SU-DHL-6 (cell line): ENCODE measurements around the gene MTARC1.

Source experiments
- H2AFZ ChIP-seq: fragments of 200-600 bp; sonication (generic); 2 replicates; pipeline ENCODE4 v1.6.1; 2014; ENCODE audit warnings: low read depth, mild to moderate bottlenecking, moderate library complexity, mixed read lengths, antibody characterized with exemption, low read length; ENCODE audit not compliant: severe bottlenecking
- H3F3A ChIP-seq: fragments of 200-600 bp; shearing (Covaris generic); 2 replicates; pipeline ENCODE4 v1.6.0; 2016; ENCODE audit warnings: antibody characterized with exemption, mild to moderate bottlenecking; ENCODE audit not compliant: insufficient read depth
- H3K27ac ChIP-seq: fragments of 200-600 bp; sonication (generic); 2 replicates; pipeline ENCODE4 v1.5.1; 2016; ENCODE audit warnings: low read depth, mild to moderate bottlenecking, low read length, moderate library complexity, mixed read lengths
- H3K27me3 ChIP-seq: fragments of 200-600 bp; sonication (generic), shearing (Covaris generic); 2 replicates; pipeline ENCODE4 v1.6.0; 2014; ENCODE audit warnings: mild to moderate bottlenecking, low read length
- H3K36me3 ChIP-seq: fragments of 200-600 bp; sonication (generic); 2 replicates; pipeline ENCODE4 v1.6.1; 2014; ENCODE audit warnings: mild to moderate bottlenecking, low read length, mixed read lengths
- H3K4me2 ChIP-seq: fragments of 300-600, 200-600 bp; shearing (Covaris generic), sonication (generic); 2 replicates; pipeline ENCODE4 v1.6.0; 2014; ENCODE audit warnings: low read length, low read depth, mild to moderate bottlenecking; ENCODE audit not compliant: poor library complexity, severe bottlenecking
- H3K4me3 ChIP-seq: fragments of 200-600 bp; sonication (generic); 2 replicates; pipeline ENCODE4 v1.5.1; 2014; ENCODE audit warnings: antibody characterized with exemption, low read length, mild to moderate bottlenecking, mixed read lengths; ENCODE audit not compliant: insufficient read depth, poor library complexity, severe bottlenecking
- H3K79me2 ChIP-seq: fragments of 200-600 bp; sonication (generic); 2 replicates; pipeline ENCODE4 v1.6.1; 2014; ENCODE audit warnings: mild to moderate bottlenecking, low read length, moderate library complexity; ENCODE audit not compliant: insufficient read depth
- H3K9ac ChIP-seq: fragments of 200-600 bp; sonication (generic); 2 replicates; pipeline ENCODE4 v1.7.0; 2014; ENCODE audit warnings: mild to moderate bottlenecking, low read length
- H3K9me2 ChIP-seq: fragments of 200-600 bp; sonication (generic); replicated peaks from 2 replicates; pipeline ENCODE4 v1.6.1; 2014; ENCODE audit warnings: low read length; ENCODE audit not compliant: insufficient read depth
- H3K9me3 ChIP-seq: fragments of 200-600 bp; sonication (generic); 2 replicates; pipeline ENCODE4 v1.6.1; 2014; ENCODE audit warnings: low read length, mixed read lengths; ENCODE audit not compliant: insufficient read depth
- H4K20me1 ChIP-seq: fragments of 200-600 bp; sonication (generic); 2 replicates; pipeline ENCODE4 v1.6.1; 2014; ENCODE audit warnings: low read depth, mild to moderate bottlenecking, antibody characterized with exemption, low read length, moderate library complexity, mixed read lengths
- CTCF ChIP-seq: fragments of 200-600 bp; sonication (generic); IDR thresholded peaks from one replicate; pipeline ENCODE4 v1.5.1; 2017; ENCODE audit warnings: antibody characterized with exemption, mild to moderate bottlenecking, low read length, moderate library complexity; ENCODE audit not compliant: insufficient read depth, poor library complexity, severe bottlenecking
- EZH2phosphoT487 ChIP-seq: fragments of 200-600 bp; sonication (generic), shearing (Covaris generic); conservative IDR thresholded peaks from 2 replicates; pipeline ENCODE4 v1.6.1; 2018; ENCODE audit warnings: mild to moderate bottlenecking, antibody characterized with exemption, low read length, moderate library complexity, mixed read lengths

Gene MTARC1

GRCh38 chr1:220815409-220815808, 28.7 kb downstream of the MTARC1 start:
- Histone ChIP-seq H3K9me2 (no peaks in the 10 kb centered on the region), H3K9ac (no peak overlapping the region), H4K20me1 (no peaks in the 10 kb centered on the region), H3K27ac (no peak overlapping the region), H3K79me2 (no peaks in the 10 kb centered on the region), H3F3A (no peaks in the 10 kb centered on the region), H3K27me3 (no peaks in the 10 kb centered on the region), H3K9me3 (no peaks in the 10 kb centered on the region), H2AFZ (no peak overlapping the region), H3K36me3 (no peaks in the 10 kb centered on the region), H3K4me3 (no peak overlapping the region), H3K4me2 (no peak overlapping the region)
- TF ChIP-seq CTCF (no peak), EZH2phosphoT487 (no peak)

- Histone ChIP-seq H3K9me3 (no peaks in the 10 kb centered on the region), H4K20me1 (no peaks in the 10 kb centered on the region), H3K27ac (no peak overlapping the region), H3K9ac (no peak overlapping the region), H3F3A (no peaks in the 10 kb centered on the region), H3K4me2 (no peak overlapping the region), H3K27me3 (no peaks in the 10 kb centered on the region), H3K79me2 (no peaks in the 10 kb centered on the region), H3K36me3 (no peaks in the 10 kb centered on the region), H3K4me3 (no peak overlapping the region), H2AFZ (no peak overlapping the region), H3K9me2 (no peaks in the 10 kb centered on the region; the same call in 1 of the 2 replicates)
- TF ChIP-seq EZH2phosphoT487 = no peak
- TF ChIP-seq CTCF = no peak
Observed at GRCh38 chr1:220817907-220818306, 31.2 kb downstream of the MTARC1 start.

- Histone ChIP-seq H3K27me3 (no peaks in the 10 kb centered on the region), H3K4me3 (no peak overlapping the region), H3K27ac (no peak overlapping the region), H3K79me2 (no peaks in the 10 kb centered on the region), H4K20me1 (no peaks in the 10 kb centered on the region), H3K9me2 (no peaks in the 10 kb centered on the region; the same call in 1 of the 2 replicates), H3F3A (no peaks in the 10 kb centered on the region), H3K9ac (no peak overlapping the region), H3K36me3 (no peaks in the 10 kb centered on the region), H3K4me2 (no peak overlapping the region), H2AFZ (no peak overlapping the region), H3K9me3 (no peaks in the 10 kb centered on the region)
- TF ChIP-seq EZH2phosphoT487 (no peak), CTCF (no peak)
Observed at GRCh38 chr1:220818421-220819173, 31.9 kb downstream of the MTARC1 start.
